Esophagus muscularis mucosa (tissue), 2 donors: ENCODE measurements around the gene NBPF12.
"Not testable (repeated sequence)": the region's sequence is repeated elsewhere in the genome, so short reads cannot be mapped to it uniquely, and the experiment has no call there.

Source experiments
- EP300 ChIP-seq: sonication (generic); formaldehyde crosslinking; IDR thresholded peaks from one replicate; pipeline ENCODE4 v1.6.1; 2017; ENCODE audit warnings: antibody characterized with exemption
- POLR2A ChIP-seq: fragments of 450-650 bp; IDR thresholded peaks from one replicate; pipeline ENCODE4 v1.6.1; 2017; ENCODE audit warnings: antibody characterized with exemption, moderate library complexity, mild to moderate bottlenecking, low read depth

- not testable (repeated sequence) for TF ChIP-seq POLR2A, EP300
These were observed 48.3 kb downstream of the NBPF12 start for GRCh38 chr1:146986450-146986849.
